Fibroblast of lung (primary cell): ENCODE results near the gene SMCHD1. TPM values are rescaled to one million over a fixed set of nuclear protein-coding genes. Genes with fewer than 3 reads are reported as not detected.
"Not testable (repeated sequence)": the region's sequence is repeated elsewhere in the genome, so short reads cannot be mapped to it uniquely, and the experiment has no call there.

Experiments
- DNase-seq, 2 donors: peaks; one replicate each; pipeline versions ENCODE4 v3.0.0 to v3.0.0-alpha.2; 2010; ENCODE audit warnings: low read depth in 2 of 2
- H2AFZ ChIP-seq: 2 replicates; pipeline ENCODE4 v1.5.1; 2012; ENCODE audit warnings: low read length, control low read depth, inconsistent platforms
- H3K27ac ChIP-seq: 2 replicates; pipeline ENCODE4 v1.5.1; 2011; ENCODE audit warnings: low read length, control low read depth; ENCODE audit not compliant: insufficient read depth
- H3K27me3 ChIP-seq: 2 replicates; pipeline ENCODE4 v1.5.1; 2011; ENCODE audit warnings: mild to moderate bottlenecking, low read length; ENCODE audit not compliant: control insufficient read depth, insufficient read depth
- H3K36me3 ChIP-seq: 2 replicates; pipeline ENCODE4 v1.5.1; 2011; ENCODE audit warnings: low read length; ENCODE audit not compliant: control insufficient read depth, insufficient read depth
- H3K4me1 ChIP-seq: 2 replicates; pipeline ENCODE4 v1.5.1; 2011; ENCODE audit warnings: low read length; ENCODE audit not compliant: control insufficient read depth, insufficient read depth; ENCODE audit errors: extremely low read depth
- H3K4me2 ChIP-seq: 2 replicates; pipeline ENCODE4 v1.5.1; 2011; ENCODE audit warnings: low read length, control low read depth; ENCODE audit not compliant: insufficient read depth; ENCODE audit errors: extremely low read depth
- H3K4me3 ChIP-seq, 4 experiments: fragments of 200-600 bp in 1 of 4; sonication (generic) in 1 of 4; replicated peaks in 1 of 4; 2 replicates each; pipeline ENCODE4 v1.5.1; 2011 to 2016; ENCODE audit warnings: low read length in 4 of 4, low read depth in 3 of 4, mild to moderate bottlenecking in 3 of 4, control low read depth in 2 of 4, inconsistent platforms in 1 of 4, mixed read lengths in 1 of 4; ENCODE audit not compliant: insufficient read depth in 1 of 4; ENCODE audit errors: control extremely low read depth in 1 of 4
- H3K79me2 ChIP-seq: 2 replicates; pipeline ENCODE4 v1.5.1; 2012; ENCODE audit warnings: mild to moderate bottlenecking, low read length, inconsistent platforms; ENCODE audit not compliant: control insufficient read depth, insufficient read depth
- H3K9ac ChIP-seq: 2 replicates; pipeline ENCODE4 v1.5.1; 2011; ENCODE audit warnings: mild to moderate bottlenecking, low read length, control low read depth; ENCODE audit not compliant: insufficient read depth
- H3K9me3 ChIP-seq: 2 replicates; pipeline ENCODE4 v1.5.1; 2012; ENCODE audit warnings: low read depth, low read length; ENCODE audit not compliant: control insufficient read depth, insufficient read depth
- H4K20me1 ChIP-seq: 2 replicates; pipeline ENCODE4 v1.5.1; 2011; ENCODE audit warnings: low read length; ENCODE audit not compliant: control insufficient read depth, insufficient read depth; ENCODE audit errors: extremely low read depth
- EZH2 ChIP-seq: IDR thresholded peaks from 2 replicates; pipeline ENCODE4 v1.5.1; 2012; ENCODE audit warnings: low read length, control low read depth, mild to moderate bottlenecking; ENCODE audit errors: missing control alignments
- polyA plus RNA-seq, 2 donors: library from polyadenylated mRNA; depleted of rRNA in 1 of 2; stranded (reverse) in 1 of 2; unstranded in 1 of 2; fragments of >200 nt; gene quantifications; 2 replicates each; pipeline ENCODE4 v1.2.1, GENCODE V29; 2011 to 2012; ENCODE audit warnings: missing spikeins in 1 of 2
- total RNA-seq: library from RNA; depleted of rRNA; stranded (reverse); fragments of >200 nt; gene quantifications from 2 replicates; pipeline ENCODE4 v1.2.1, GENCODE V29; 2014
- TF ChIP-seq, protein P1 (sequence below), 2 donors: IDR thresholded peaks in 1 of 2; conservative IDR thresholded peaks in 1 of 2; 1 replicate in 1 of 2; 2 replicates in 1 of 2; pipeline ENCODE4 v1.5.1; 2011 to 2012; ENCODE audit warnings: low read length in 2 of 2, control low read depth in 1 of 2, inconsistent platforms in 1 of 2, low read depth in 1 of 2, mild to moderate bottlenecking in 1 of 2

The SMCHD1 gene
- total and polyA plus RNA-seq, 2 donors (not counting 1 experiment from before 2014, with no cell fraction given), result 19.6 to 96.1 TPM

DNA sequence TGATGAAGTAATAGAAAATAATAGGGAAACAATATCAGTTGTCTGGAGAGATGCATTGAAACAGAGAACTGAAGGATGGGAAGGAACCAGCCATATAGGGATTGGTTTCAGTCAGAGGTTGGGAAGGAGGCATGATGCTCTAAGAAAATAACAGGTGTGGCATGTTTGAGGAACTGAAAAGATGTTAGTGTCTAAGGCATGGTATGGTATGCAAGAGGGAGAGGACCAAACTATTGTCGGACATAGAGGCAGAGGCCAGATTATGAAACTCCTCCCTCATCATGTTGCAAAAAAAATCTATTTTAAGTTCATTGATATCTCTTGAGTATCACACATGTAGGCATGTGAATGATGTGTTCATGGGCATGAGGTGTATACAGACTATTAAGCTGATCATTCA is 142.4 kb downstream of the SMCHD1 start:
- Histone ChIP-seq H3K9ac (no peak overlapping the region), H3K27ac (no peak overlapping the region), H3K27me3 (no peaks in the 10 kb centered on the region), H4K20me1 (no peaks in the 10 kb centered on the region), H3K36me3 (no peaks in the 10 kb centered on the region), H3K9me3 (no peaks in the 10 kb centered on the region), H3K79me2 (no peaks in the 10 kb centered on the region), H3K4me1 (no peaks in the 10 kb centered on the region), H3K4me3 (no peak overlapping the region), H3K4me2 (no peak overlapping the region), H2AFZ (no peak overlapping the region)
- DNase-seq, result no peak
- no peak for TF ChIP-seq EZH2
- TF ChIP-seq, protein P1, sequence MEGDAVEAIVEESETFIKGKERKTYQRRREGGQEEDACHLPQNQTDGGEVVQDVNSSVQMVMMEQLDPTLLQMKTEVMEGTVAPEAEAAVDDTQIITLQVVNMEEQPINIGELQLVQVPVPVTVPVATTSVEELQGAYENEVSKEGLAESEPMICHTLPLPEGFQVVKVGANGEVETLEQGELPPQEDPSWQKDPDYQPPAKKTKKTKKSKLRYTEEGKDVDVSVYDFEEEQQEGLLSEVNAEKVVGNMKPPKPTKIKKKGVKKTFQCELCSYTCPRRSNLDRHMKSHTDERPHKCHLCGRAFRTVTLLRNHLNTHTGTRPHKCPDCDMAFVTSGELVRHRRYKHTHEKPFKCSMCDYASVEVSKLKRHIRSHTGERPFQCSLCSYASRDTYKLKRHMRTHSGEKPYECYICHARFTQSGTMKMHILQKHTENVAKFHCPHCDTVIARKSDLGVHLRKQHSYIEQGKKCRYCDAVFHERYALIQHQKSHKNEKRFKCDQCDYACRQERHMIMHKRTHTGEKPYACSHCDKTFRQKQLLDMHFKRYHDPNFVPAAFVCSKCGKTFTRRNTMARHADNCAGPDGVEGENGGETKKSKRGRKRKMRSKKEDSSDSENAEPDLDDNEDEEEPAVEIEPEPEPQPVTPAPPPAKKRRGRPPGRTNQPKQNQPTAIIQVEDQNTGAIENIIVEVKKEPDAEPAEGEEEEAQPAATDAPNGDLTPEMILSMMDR (conservative IDR thresholded peaks at IDR 0.05 in 1 of 2, IDR thresholded peaks at IDR 0.05 in 1 of 2; ENCODE audit: low read depth in 1 of 2, low read length in 2 of 2), result no peak

DNA sequence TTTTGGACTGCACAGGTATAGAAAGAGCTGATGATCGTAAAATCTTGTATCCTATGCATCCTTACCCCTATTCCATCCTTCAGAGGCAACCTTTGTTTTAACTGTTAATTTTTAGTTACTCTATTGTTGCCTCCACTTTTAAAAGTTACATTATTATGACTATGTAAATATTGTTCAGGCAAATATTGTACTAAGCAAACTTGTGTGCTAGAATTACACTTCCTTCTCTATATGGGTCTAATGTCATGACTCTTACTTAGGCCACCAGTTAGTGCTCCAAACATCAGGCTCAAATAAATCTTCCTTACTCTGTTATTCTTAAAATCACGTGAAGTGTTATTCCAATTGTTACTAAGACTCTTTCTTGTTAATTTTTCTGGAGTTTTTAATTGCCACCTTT is 143.8 kb downstream of the SMCHD1 start:
- no peak overlapping the region for H3K27ac ChIP-seq
- H3K9ac ChIP-seq, result no peak overlapping the region
- no peak overlapping the region for H2AFZ ChIP-seq
- no peaks in the 10 kb centered on the region for H4K20me1 ChIP-seq
- H3K79me2 ChIP-seq, result no peaks in the 10 kb centered on the region
- H3K4me1 ChIP-seq, result no peaks in the 10 kb centered on the region
- no peaks in the 10 kb centered on the region for H3K36me3 ChIP-seq
- DNase-seq, result no peak
- H3K27me3 ChIP-seq, result no peaks in the 10 kb centered on the region
- no peaks in the 10 kb centered on the region for H3K9me3 ChIP-seq
- no peak overlapping the region for H3K4me2 ChIP-seq
- H3K4me3 ChIP-seq, result no peak overlapping the region
- TF ChIP-seq EZH2, result no peak
- TF ChIP-seq, protein P1 (conservative IDR thresholded peaks at IDR 0.05 in 1 of 2, IDR thresholded peaks at IDR 0.05 in 1 of 2; ENCODE audit: low read depth in 1 of 2, low read length in 2 of 2), result no peak

DNA sequence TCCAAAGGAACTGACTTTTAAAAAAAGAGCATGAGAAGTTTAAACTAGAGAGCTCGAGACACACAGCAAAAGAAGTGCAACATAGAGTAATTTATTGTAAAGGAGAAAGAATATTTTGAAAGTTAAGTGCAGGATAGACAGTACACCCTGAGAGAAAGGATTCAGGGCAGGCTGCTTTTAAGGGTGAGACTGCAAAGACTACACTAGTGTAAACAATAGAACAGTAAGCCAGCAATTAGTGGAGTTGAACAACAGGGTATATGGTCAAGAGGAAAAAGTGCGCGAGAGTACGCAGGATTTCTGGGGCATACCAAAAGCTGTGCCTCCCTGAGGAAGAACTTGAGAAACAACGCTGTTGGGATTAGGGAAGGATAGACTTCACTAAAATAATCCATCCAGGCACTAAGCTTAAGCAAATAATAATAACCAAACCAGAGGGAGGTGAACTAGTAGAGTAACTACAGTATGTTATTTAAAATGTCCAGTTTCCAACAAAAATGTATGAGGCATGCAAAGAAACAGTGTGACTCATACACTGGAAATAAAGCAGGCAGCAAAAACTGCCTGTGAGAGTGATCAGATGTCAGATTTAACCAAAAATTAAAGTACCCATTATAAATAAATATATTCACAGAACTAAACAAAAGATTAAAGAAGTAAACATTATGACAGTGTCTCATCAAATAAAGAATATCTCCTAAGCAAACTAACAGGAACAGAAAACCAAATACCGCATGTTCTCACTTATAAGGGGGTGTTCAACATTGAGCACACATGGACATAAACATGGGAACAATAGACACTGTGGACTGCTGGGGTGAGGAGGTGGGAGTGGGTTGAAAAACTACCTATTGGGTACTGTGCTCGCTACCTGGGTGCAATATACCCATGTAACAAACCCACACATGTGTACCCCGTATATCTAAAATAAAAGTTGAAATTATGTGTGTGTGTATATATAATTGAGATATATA is 150.7 kb downstream of the SMCHD1 start:
- Histone ChIP-seq H2AFZ (no peak overlapping the region), H4K20me1 (no peaks in the 10 kb centered on the region), H3K9ac (no peak overlapping the region), H3K4me3 (no peak overlapping the region), H3K9me3 (no peaks in the 10 kb centered on the region), H3K79me2 (no peaks in the 10 kb centered on the region), H3K36me3 (no peaks in the 10 kb centered on the region), H3K4me1 (no peaks in the 10 kb centered on the region), H3K4me2 (no peak overlapping the region), H3K27ac (no peak overlapping the region), H3K27me3 (no peaks in the 10 kb centered on the region)
- TF ChIP-seq, protein P1 (conservative IDR thresholded peaks at IDR 0.05 in 1 of 2, IDR thresholded peaks at IDR 0.05 in 1 of 2; ENCODE audit: low read depth in 1 of 2, low read length in 2 of 2), result no peak
- TF ChIP-seq EZH2, result no peak
- DNase-seq, result peak; percentile 39 to 66

DNA sequence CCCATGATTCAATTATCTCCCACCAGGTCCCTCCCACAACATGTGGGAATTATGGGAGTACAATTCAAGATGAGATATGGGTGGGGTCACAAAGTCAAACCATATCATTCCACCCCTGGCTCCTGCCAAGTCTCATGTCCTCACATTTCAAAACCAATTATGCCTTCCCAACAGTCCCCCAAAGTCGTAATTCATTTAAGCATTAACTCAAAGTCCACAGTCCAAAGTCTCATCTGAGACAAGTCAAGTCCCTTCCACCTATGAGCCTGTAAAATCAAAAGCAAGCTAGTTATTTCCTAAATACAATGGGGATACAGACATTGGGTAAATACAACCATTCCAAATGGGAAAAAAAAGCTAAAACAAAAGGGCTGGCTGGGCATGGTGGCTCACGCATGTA is 153.1 kb downstream of the SMCHD1 start:
- H3K9ac ChIP-seq, H3K4me2 ChIP-seq, H3K36me3 ChIP-seq, H3K4me3 ChIP-seq, H4K20me1 ChIP-seq, H2AFZ ChIP-seq, H3K79me2 ChIP-seq, H3K27ac ChIP-seq, H3K27me3 ChIP-seq, H3K4me1 ChIP-seq, DNase-seq, H3K9me3 ChIP-seq: not testable (repeated sequence)
